CD4-positive, alpha-beta T cell treated with Interferon gamma for 1 hour (primary cell): ENCODE results near the gene SUGCT.
"Not testable (repeated sequence)": the region's sequence is repeated elsewhere in the genome, so short reads cannot be mapped to it uniquely, and the experiment has no call there.

Experiments used
- DNase-seq: peaks from one replicate; pipeline ENCODE4 v3.0.0-alpha.2; 2020

Gene SUGCT

DNA sequence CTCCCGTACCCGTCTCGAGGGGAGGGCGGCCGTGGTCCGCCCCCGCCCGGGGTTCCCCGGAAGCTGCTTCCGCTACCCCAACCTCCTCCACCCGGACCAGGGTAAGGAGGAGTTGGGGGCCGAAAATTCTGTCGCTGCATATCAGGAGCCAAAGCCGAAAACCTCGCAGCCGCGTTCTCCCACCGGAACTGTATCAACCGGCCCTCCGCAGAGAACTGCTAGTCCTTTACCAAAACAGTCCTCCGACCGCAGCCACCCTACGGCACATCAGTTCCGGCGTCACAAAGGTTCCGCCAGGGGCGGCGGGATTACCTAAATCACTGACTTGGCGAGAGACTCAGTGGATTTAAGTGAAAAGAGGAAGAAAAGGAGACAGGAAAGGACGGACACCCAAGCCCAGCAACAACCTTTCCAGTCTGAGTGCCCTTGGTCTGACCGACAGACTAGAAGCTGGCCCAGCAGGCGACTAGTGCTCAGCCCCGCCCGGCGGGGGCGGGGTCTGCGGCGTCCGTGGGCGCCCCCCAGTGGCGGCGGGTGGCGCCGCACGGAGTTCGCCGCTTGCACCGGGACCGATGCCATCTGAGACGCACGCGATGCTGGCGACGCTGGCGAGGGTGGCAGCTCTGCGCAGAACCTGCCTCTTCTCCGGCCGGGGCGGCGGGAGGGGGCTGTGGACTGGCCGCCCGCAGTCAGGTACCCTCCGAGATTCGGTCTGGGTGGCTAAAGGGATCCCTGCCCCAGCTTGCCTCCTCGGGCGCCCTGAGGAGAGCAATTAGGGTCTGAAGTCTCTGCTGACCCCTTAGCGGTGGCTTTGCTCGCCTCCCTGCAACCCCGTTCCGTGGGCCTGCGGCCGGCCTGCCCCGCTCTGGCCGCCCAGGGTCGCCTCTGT is at the start of gene SUGCT, which contains the start of gene MPLKIP:
Gene SUGCT (plus strand): TSS at position 578 of the 889 bp plus-strand sequence.
Gene MPLKIP (minus strand): TSS at position 195 of the 889 bp plus-strand sequence. CDS start 55 bp downstream, at position 140.
- DNase-seq, result peak; percentile 85

DNA sequence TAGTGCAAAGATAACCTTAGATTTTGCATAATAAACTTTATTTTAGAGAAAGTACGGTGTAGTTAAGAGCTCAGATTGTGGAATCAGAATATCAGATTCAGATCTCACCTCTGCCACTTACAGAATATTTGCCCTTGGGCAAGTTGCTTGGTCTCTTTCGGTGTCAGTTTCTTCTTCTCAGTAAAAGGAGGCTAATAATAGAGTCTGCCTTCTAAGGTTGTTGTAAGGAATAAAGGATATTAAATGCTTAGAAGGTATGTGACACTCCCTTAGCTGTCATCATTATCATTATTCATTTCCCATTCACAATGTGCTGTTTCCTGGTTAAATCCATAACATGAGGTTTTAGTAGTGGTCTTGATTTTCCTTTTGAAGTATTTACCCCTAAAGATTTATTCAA is 42.6 kb upstream of the SUGCT start:
- DNase-seq, result no peak

DNA sequence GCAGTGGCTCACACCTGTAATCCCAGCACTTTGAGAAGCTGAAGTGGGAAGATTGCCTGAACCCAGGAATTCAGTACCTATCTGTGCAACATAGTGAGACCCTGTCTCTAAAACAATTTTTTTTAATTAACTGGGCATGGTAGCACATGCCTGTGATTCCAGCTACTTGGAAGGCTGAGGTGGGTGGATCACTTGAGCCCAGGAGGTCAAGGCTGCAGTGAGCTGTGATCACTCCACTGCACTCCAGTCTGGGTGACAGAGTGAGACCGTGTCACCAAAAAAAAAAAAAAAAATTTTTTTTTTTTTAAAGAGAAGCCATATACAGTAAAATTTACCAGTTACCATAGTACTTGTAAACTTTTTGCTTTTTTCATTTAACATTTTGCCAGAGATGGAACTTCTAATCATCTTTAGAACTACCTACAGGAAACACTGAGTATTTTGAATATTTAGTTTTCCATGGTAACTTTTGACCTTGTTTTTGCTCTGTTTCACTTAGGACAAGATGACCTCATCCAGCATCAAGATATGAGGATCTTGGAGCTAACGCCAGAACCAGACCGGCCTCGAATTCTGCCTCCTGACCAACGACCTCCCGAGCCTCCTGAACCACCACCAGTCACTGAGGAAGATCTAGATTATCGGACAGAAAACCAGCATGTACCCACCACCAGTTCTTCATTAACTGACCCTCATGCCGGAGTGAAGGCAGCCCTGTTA is 41.0 kb upstream of the SUGCT start:
- DNase-seq, result no peak

DNA sequence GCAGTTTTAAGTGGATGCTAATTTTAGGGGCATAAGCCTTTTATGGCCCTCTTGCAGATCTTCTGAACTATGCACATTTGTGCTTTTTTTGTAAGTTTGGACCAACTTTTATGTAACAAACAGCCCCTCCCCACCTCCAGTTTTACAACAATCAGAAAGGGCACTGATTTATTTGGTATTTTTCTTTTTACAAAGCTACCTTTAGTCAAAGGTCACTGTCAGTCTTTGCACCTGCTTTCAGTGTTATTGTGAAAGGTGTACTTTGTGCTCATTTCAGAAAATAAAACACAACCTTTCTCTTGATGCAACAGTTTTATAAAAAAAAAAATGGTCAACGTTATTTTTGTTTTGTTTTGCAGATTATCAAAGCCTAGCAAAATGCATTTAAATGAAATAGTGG is 39.6 kb upstream of the SUGCT start:
- no peak for DNase-seq

DNA sequence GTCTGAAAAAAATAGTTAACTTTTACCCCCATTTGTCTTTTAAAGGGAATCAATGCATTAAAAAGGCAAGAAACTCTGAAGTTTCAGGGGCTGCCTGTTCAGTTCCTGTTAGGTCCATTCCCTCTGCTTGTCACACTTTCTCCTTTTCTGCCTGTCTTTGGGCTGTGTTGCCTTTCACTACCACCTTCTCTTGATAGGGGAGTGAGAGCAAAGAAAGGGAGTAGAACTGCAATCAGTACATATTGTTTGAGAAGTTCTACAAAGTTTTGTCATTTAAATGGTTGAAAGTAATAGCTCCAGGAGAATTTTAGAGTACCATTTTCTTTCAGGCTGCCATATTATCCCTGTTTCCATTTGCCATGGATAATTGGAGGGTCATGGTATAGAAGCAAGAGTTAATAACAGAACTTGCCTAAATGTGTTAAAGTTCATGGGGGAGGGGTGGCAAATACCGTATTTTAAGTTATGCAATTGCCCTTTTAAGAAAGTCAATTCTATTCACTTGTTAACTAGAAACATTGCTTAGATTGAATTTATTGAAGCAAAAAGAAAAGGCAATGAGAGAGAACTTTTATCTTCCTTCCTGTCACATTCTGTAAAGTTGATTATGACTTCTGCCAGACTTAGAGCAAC is 39.0 kb upstream of the SUGCT start:
- DNase-seq, result no peak

DNA sequence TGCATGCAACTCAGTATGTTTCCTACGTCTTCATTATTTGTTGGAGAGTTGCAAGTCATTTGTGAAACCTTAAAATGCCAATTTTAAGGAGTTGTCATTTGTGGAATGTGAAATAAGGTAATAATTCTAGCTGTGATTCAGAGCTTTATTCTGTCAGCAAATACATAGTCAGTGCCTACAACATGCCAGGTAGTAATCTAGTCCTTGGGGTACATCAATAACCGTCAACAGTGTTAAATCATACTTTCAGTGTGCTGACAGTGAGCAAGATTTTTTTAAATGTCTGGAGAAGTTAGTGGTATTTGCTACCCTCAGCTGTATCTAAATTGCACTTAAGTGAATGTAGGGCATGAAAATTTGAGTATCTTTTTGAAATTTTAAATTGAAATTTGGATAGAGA is 37.1 kb upstream of the SUGCT start:
- DNase-seq, result no peak

DNA sequence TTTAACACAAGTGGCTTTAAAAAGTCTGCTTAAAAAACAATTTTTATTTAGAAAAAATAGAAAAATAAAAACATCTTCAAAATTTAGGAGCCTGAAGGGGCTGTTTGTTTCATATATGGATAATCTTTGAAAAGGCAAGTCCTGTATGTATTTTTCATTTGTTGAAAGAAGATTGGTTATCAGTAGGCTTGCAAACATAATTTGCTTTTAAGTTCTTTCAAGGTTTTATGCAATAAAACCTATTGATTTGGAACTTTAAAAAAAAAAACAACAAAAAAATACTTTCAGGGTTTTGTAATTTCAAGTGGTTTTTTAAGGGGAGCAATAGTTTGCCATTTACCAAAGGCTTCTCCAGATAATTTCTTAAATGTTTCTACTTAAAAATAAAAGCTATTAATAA is 36.0 kb upstream of the SUGCT start:
- no peak for DNase-seq

DNA sequence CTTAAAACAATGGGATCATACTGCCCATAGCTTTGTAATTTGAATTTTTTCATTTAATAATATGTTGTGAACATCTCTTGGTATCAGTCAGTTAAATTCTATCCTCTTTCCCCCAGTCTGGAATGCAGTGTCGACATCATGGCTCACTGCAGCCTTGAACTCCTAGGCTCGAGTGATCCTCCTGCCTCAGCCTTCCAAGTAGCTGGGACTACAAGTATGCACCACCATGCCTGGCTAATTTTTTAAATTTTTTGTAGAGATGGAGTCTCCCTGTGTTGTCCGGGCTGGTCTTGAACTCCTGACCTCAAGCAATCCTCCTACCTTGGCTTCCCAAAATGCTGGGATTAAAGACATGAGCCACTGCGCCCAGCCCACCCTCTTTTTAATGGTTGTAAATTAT is 35.0 kb upstream of the SUGCT start:
- DNase-seq, result no peak

DNA sequence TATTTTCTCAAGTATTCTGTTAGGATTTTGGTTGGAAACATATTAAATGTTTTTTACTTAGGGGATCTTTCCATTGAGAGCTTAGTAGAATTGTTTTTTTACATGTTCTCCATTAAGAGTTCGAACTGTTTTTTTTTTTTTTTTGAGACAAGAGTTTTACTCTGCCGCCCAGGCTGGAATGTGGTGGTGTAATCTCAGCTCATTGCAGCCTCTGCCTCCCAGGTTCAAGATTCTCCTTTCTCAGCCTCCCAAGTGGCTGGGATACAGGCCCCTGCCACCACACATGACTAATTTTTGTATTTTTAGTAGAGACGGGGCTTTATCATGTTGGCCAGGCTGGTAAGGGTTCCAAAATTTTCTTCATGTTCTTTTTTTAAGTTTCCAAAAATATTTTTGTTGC is 33.6 kb upstream of the SUGCT start:
- DNase-seq, result no peak

DNA sequence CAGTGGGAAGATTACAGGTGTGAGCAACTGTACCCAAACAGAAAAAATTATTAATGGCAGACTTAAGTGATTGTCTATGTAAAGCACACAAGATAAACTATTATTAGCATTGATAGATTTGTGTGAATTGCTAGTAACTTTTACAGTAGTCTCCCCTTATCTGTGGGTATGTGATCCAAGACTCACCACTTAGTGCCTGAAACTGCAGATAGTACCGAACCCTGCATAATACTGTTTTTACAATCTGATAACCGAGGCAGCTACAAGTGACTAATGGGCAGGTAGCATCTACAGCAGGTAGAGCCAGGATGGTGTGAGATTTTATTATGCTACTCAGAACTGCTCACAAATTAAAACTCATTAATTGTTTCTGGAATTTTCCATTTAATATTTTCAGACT is 31.9 kb upstream of the SUGCT start:
- no peak for DNase-seq

DNA sequence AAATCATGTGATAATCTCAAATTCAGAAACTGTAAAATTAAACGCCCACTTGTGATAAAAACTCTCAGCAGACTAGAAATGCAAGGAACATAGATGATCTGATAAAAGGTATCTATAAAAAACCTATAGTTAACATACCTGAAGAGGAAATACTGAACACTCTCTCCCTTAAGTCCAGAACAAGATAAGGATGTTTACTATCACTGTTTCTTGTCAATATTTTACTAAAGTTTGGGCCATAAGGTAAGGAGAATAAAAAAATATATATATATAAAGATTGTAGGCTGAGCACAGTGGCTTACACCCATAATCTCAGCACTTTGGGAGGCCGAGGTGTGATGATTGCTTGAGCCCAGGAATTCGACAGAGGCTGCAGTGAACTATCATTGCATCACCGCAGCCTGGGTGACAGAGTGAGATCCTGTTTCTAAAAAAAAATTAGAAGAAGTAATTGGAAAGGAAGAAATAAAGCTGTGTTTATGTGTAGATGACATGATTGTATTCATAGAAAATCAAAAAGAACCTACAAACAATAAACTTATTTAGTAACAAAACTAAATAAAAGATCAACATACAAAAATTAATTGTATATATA is 28.8 kb upstream of the SUGCT start:
- no peak for DNase-seq

DNA sequence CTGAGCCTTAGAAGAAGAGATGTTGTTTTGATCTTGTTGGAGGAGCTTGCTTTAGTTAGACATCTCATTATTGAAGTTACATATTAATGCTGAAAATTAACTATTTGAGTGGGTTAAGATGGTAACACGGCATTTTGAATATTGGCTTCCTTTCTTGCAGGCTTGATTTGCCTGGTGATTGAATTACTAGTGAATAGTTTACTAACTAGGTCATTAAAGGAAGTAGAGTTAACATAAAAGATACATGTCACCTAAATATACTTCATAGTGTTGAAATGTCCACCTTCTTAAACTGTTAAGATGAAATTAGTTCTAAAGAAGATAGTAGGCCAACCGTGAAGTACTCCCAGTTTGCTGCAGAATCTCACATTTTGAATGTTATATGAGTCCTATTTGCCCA is 18.9 kb upstream of the SUGCT start:
- DNase-seq, result no peak

DNA sequence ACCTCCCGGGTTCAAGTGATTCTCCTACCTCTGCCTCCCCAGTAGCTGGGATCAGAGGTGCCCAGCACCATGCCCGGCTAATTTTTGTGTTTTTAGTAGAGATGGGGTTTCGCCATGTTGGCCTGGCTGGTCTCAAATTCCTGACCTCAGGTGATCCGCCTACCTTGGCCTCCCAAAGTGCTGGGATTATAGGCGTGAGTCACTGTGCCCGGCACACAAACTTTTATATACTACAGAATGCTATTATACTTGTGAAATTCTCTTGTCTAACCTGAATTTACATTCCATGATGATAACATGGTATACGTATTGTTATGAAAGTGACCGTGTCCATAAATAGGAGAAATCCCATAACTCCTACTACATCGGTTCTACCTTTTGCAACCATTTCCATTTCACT is 17.6 kb upstream of the SUGCT start:
- DNase-seq, result not testable (repeated sequence)

DNA sequence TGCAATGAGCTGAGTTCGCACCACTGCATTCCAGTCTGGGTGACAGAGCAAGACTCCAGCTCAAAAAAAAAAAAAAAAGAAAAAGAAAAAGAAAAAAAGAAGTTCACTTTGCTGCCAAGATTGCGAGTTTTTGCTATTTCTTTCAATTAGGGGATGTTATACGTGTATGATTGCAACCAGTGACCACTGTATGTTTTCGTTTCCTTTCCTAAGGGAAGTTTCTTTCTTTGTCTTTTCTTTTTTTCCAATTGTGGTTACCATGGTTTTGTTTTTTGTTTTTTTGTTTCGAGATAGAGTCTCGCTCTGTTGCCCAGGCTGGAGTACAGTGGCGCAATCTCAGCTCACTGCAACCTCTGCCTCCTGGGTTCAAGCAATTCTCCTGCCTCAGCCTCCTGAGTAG is 16.6 kb upstream of the SUGCT start:
- DNase-seq, result not testable (repeated sequence)

DNA sequence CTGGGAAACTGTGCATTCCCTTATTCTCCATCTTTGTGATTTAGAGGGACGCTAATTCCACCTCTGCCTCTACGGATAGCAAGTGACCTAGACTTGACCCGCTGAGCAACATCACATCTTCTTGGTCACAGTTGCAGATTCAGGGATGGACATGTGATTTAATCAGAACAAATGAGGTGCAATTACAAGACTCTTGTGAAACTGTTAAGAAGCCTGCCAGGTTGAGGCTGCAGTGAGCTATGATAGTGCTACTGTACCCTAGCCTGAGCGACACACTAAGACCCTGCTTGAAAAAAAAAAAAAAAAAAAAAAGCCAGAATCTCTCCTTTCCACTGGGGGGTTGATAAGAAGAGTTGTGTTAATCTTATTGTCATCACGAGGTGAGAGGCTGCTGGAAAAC is 14.8 kb upstream of the SUGCT start:
- no peak for DNase-seq

DNA sequence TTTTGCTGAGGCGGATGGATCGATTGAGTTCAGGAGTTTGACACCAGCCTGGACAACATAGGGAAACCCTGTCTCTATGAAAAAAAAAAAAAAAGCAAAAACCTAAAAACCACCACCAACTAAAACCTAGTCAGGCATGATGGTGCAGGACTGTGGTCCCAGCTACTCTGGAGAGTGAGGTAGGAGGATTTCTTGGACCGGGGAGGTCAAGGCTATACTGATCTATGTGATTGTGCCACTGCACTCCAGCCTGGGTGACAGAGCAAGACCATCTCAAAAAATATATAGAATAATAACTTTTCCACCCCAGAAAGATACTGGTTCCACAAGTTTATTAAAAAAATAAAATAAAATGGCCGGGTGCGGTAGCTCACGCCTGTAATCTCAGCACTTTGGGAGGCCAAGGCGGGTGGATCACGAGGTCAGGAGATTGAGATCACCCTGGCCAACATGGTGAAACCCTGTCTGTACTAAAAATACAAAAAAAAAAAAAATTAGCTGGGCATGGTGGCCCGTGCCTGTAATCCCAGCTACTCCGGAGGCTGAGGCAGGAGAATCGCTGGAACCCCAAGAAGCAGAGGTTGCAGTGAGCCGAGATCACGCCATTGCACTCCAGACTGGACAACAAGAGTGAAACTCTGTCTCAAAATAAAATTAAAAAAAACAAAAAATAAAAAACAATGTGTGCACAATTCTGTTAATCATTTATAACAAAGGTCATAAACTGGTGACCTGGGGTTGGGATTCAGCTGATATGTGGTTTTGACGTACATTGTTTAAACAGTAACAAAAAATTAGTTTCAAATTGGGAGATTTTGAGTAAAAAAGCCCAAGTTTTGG is 12.5 kb upstream of the SUGCT start:
- not testable (repeated sequence) for DNase-seq

DNA sequence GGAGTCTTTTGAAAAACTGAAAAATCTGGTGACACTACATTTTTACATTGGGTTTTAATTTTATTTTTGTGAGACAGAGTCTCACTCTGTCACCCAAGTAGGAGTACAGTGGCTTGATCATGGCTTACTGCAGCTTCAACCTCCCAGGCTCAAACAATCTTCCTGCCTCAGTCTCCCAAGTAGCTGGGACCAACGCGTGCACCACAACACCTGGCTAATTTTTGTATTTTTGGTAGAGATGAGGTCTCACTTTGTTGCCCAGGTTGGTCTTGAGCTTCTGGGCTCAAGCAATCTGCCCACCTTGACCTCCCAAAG is 11.9 kb upstream of the SUGCT start:
- no peak for DNase-seq

DNA sequence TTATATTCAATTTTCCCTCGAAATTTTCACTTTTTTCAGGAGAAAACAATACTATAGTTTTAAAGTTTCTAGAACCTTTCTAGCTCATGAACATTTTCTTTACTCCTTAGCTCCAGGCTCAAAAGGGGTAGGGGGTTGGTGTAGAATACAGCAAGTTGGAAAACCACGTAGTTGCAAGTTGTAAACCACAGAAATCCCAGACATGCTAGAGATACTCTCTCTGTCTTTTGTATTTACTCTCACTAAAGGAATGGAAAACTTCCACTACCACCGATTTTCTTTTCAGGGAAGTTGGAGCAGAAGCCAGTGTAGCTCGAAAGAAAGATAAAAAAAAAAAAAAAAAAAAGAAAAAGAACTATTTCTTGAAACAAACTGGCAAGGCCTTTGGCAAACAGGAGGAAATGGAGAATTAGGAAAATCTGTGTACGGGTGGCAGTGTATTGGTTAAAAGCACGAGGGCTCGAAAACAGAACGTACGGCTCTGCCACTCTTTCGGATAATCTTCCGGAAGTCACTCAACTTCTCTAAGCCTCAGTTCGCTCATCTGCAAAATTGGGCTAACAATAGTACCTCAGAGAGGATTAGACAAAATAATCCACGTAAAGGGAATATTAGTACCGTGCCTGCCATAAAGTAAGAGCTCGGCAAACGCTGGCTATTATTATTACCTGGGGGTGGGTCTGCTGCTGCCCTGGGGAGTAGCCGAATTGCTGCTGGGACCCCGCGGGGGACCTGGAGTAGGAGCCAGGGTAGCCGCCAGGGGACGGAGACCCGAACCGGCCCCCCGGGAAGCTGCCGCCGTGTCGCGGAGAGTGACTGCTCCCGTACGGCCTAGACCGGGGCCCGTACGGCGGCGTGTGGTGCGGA is 1.0 kb upstream of the SUGCT start:
- no peak for DNase-seq

DNA sequence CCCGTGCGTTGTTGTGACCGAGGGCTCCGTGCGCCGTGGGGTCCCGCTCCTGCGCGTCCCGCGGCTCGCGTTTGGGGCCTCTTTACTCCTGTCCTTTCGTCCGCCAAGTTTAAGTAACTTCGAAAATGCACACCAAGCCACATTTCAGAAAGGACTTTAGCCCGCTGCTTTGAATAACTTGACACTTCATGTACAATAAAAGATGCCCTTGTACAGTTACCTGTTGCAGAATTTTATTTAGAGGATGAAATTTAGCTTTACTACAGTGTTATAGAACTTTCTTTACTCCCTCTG is 459 bp downstream of the SUGCT start:
- DNase-seq, result no peak

DNA sequence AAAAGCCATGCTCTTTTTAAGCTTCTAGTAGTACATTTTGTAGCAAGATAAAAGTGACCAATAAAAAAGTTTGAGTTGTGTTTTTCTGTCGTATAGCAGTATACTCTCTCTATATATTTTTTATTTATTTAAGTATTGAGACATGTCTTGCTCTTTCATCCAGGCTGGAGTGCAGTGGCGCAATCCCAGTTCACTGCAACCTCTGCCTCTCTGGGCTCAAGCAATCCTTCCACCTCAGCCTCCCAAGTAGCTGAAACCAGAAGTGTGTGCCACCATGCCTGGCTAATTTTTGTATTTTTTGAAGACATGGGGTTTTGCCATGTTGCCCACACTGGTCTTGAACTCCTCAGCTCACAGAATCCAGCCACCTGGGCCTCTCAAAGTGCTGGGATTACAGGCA is 2.8 kb downstream of the SUGCT start:
- DNase-seq, result no peak

DNA sequence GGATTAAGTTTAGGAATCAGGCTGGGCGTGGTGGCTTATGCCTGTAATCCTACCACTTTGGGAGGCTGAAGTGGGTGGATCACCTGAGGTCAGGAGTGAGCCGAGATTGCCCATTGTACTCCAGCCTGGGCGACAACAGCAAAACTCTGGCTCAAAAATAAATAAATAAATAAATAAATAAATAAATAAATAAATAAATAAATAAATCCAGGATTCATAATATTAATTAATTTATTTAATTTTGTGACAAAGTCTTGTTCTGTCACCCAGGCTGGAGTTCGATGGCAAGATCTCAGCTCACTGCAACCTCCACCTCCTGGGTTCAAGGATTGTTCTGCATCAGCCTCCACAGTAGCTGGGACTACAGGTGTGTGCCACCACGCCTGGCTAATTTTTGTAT is 4.2 kb downstream of the SUGCT start:
- no peak for DNase-seq

DNA sequence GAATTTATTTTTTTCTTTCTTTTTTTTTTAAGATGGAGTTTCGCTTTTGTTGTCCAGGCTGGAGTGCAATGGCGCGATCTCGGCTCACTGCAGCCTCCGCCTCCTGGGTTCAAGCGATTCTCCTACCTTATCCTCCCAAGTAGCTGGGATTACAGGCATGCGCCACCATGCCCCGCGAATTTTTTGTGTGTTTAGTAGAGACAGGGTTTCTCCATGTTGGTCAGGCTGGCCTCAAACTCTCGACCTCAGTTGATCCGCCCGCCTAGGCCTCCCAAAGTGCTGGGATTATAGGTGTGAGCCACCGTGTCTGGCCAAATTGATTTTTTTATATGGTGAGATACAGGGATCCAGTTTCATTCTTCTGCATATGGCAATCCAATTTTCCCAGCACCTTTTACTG is 5.1 kb downstream of the SUGCT start:
- not testable (repeated sequence) for DNase-seq
